Stimulated activated CD4-positive, alpha-beta T cell treated with anti-CD3 and anti-CD28 coated beads, Interleukin-12 subunit alpha, Interleukin-12 subunit beta, amount 100 ng/mL, for 4 hours (primary cell): ENCODE data around the gene ARHGEF19.
"Not testable (repeated sequence)": the region's sequence is repeated elsewhere in the genome, so short reads cannot be mapped to it uniquely, and the experiment has no call there.

Source experiments
- DNase-seq: peaks from one replicate; pipeline ENCODE4 v3.0.0-alpha.2; 2020

ARHGEF19 gene

DNA sequence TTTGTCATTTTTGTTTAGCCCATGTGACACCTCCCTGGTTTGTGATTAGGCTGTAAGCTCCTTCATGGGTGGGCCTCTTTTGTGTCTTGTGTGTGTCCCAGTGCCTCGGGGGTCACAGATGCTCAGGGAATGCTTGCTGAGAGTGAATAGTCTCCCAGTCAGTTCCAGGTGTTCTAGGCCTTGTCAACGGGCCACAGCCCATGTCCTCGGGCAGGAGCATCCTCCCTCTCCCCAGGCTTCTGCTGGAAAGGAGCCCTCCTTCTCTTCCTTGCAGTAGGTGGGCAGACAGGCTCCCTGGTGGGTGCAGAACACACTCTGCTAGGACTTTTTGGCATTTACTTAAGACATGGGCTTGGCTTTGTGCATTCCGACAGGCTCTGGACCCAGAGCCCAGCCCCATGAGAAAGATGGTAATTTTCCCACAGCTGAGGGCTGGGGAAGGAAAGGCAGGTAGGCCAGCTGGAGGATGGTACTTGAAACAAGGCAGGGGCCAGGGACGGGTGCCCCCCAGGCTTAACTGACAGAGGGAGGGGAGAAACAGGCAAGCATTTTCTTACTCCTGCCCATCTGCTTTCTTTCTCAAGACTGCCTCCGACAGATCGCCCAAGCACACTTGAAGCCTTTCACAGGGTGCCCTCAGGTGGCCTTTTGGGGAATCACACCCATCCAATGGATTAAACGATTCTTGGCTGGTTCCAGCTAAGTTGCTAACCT is 31.6 kb upstream of the ARHGEF19 start:
- peak; percentile 67 for DNase-seq

GRCh38 chr1:16243215-16243610 is 30.8 kb upstream of the ARHGEF19 start:
- DNase-seq: no peak

GRCh38 chr1:16242556-16243214 is 30.2 kb upstream of the ARHGEF19 start:
- no peak for DNase-seq

DNA sequence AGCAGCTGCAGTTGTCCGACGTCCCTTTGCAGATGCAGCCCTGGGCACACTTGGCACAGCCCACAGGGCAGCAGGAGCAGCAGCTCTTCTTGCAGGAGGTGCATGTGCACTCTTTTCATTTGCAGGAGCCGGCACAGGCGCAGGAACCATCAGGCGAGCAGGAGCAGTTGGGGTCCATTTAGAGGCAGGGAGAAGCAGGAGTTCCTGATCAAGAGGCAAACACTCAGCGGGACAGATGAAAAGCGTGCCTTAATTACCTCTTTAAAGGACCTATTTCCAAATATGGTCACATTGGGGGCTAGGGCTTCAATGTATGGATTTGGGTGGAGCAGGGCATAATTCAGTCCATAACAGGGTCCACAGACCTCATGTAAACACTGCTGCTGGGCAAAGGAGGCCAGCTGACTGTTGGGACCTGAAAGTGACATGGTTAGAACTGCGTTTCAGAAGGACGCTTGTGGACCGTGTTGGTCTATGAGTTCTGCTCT is 28.8 kb upstream of the ARHGEF19 start:
- no peak for DNase-seq

DNA sequence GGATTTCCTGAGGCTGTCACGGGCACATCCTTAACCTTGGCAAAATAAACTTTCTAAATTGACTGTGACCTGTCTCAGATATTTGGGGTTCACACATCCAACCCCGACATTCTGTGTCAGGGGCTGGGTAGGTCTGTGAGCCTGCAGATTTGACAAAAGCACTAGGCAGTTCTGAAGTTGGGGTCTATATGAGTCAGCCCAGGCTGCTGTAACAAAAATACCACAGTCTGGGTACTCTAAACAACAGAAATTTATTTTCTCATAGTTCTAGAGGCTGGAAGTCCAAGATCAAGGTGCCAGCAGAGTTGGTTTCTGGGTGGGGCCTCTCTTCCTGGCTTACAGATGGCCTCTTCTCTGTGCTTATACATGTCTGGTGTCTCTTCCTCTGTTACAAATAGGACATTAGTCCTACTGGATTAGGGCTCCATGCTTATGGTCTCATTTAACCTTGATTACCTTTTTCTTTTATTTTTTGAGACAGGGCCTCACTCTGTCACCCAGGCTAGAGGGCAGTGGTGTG is 27.6 kb upstream of the ARHGEF19 start:
- DNase-seq: no peak

- no peak for DNase-seq
These were observed 24.9 kb upstream of the ARHGEF19 start for GRCh38 chr1:16237343-16237830.

GRCh38 chr1:16236511-16237342 is 24.3 kb upstream of the ARHGEF19 start, which contains the start of gene CPLANE2:
Gene CPLANE2 (minus strand): TSS chr1:16237183. CDS start chr1:16236742, 441 bp downstream.
- DNase-seq: peak; percentile 97

- DNase-seq: peak; percentile 29
These were observed 23.6 kb upstream of the ARHGEF19 start for GRCh38 chr1:16235944-16236510.

- DNase-seq: no peak
These were observed 22.9 kb upstream of the ARHGEF19 start for GRCh38 chr1:16235347-16235746.

DNA sequence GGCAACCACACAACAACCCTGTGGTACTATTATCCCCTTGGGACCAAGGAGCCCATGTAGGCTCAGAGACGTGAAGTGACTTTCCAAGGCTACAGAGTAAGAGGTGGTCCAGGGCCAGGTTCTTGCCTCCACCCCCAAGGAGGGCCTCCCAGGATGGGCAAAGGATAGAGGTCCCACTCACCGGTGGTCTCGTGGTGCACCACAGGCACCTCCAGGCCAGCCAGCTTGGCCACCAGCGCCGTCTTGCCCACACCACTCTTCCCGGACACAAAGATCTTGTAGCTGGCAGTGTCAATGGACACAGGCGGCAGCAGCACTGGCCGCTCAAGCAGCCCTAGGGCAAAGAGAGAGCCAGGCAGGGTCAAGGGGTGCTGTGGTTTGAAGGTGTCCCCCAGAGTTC is 21.0 kb upstream of the ARHGEF19 start:
- DNase-seq: no peak

- no peak for DNase-seq
These were observed 19.9 kb upstream of the ARHGEF19 start for GRCh38 chr1:16232316-16232710.

DNA sequence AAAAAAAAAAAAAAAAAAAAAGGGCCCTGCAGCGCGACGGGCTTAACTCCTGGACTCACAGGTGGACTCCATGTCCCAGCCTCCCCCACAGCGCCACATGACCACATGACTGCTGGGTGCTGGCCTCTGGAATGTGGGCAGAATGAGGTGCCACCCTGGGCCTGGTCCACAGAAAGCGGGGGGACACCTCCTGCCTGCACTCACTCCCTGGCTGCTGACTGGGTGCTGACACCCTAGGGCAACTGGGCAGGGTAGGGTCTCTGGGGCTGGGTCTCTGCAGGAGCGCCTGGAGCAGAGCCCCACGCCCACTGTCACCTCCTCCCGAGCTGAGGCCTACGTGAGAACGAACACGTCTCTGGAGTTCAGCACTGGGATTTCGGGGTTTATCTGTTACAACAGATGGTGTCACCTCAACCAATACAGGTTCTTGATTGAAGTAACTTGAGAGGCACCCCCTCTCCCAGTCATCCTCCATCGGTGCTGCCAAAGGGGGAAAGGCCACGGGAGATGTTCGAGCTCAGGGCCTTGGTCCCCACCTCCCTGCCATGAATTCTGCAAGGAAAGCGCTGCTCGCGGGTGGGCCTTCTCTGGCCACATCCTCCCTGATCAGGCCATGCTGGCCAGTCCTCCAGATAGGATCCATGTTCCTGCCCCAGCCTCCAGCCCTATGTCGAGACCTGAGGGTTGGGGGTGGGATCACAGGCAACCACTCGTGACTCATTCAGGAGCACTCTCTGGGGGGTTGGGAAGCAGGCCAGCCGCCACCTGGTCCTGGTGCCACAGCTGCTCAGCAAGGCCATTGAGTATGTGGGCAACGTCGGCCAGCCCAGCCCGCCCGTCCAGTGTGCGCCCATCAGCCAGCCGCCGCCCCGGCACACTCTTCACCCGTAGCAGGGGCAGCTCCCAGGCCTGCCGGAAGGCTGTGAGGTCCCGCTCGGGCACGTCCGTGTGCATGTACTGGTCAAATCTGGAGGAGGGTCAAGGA is 19.2 kb upstream of the ARHGEF19 start:
- no peak for DNase-seq

DNA sequence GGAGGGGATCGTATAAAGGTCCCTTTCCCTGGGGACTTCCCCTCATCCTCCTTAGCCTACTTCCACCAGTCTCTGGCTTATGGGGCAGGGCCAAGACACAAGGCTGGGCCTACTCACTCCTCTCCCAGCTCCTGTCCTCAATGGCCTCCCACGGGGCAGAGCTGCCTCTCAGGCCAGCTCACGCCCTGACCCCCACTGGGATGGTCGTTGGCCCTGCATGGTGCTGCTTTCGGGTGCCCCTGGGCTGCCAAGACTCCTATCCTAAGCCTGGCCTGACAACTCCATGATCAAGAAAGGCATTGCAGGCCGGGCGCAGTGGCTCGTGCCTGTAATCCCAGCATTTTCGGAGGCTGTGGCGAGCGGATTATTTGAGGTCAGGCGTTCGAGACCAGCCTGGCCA is 18.3 kb upstream of the ARHGEF19 start:
- no peak for DNase-seq

DNA sequence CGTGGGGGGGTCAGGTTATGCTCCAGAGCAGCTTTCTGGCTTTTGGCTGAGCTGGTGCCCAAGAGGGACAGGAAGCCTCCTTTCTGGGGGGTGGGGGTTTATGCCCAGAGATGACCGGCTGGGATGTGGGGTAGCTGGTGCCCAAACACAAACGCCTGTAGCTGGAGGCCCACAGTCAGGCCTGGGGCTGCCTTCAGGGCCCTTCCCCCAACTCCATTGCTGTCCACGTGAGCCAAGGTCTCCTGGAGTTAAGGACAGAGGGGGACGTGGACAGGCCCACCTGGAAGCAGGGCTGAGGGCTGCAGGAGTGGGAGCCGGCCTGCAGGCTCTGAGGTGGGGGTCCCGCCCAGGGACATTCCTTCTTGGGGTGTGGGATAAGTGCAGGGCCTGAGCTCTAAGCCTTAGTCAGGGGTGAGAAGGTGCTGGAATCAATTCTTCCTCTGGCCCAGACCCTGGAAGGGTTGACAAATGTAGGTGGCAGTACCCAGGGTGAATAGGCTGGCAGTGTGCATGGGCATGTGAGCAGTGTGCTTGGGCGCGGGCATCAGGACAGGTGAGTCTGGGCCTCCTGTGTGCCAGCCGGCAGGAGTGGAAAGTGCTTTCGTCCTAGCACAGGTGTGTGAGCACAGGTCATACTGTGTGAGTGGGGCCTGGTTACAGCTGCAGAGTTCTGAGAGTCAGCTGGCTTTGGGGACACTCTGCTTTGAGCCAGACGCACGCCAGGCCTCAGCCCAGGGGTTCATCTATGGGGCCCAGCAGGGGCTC is 17.7 kb upstream of the ARHGEF19 start:
- DNase-seq: no peak

- DNase-seq: no peak
These were observed 14.2 kb upstream of the ARHGEF19 start for GRCh38 chr1:16226490-16227179.

DNA sequence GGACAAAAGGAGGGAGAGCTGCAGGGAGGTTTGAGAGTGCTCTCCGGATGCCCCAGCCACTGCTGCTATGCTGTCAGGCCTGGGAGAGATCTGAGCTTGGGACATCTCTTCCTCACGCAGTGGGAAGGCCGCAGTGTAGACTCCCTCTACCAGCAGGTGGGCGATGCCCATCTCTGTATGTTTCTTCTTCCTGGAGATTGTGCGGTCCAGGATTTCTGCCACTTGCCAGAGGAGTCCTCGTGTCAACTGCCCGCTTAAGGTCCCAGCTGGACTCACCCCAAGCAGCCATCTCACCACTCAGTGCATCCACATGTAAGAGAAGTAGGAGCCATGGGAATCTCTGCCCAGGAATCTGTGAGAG is 13.7 kb upstream of the ARHGEF19 start:
- DNase-seq: no peak

GRCh38 chr1:16224472-16224871 is 12.0 kb upstream of the ARHGEF19 start:
- no peak for DNase-seq

- DNase-seq: not testable (repeated sequence)
These were observed 10.3 kb upstream of the ARHGEF19 start for GRCh38 chr1:16222716-16223115.

DNA sequence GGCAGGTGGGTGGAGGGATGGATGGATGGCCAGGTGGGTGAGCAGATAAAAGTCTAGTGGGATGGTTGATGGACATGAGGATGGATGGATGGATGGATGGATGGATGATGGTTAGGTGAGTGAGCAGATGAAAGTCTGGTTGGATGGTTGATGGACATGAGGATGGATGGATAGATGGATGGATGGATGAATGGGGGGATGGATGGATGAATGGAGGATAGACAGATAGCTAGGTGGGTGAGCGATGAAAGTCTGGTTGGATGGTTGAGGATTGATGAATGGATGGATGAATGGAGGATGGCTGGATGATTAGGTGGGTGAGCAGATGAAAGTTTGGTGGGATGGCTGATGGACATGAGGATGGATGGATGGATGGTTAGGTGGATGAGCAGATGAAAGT is 9.0 kb upstream of the ARHGEF19 start:
- no peak for DNase-seq

- DNase-seq: no peak
These were observed 7.6 kb upstream of the ARHGEF19 start for GRCh38 chr1:16219968-16220500.
